ENCODE measurements around the gene GPR3.

- TF ChIP-seq CTCF (IDR thresholded peaks at IDR 0.05; ENCODE audit: low read depth, low read length, missing input control) (no peak), MAX (IDR thresholded peaks at IDR 0.05) (no peak), JUND (IDR thresholded peaks at IDR 0.05) (no peak), ATF3 (IDR thresholded peaks at IDR 0.05) (no peak)
Measured at GRCh38 chr1:27353166-27353565, 39.3 kb upstream of the GPR3 start.
